K562 (cell line): ENCODE results near the gene USP7. TPM values are rescaled to one million over a fixed set of nuclear protein-coding genes. Genes with fewer than 3 reads are reported as not detected.

ENCODE experiments used
- ATAC-seq: fragments of 200-7000 bp; cut with Tn5 transposase; 3 replicates; pipeline ENCODE4 v1.9.1; 2020; ENCODE audit warnings: moderate library complexity
- BruUV-seq: library from RNA; stranded (reverse); fragments of 400-500 nt; replicated peaks from 2 replicates; lab custom pipeline; 2021; lab: Mats Ljungman, UMichigan
- CTCF ChIA-PET: fragments of 300-600 bp; formaldehyde crosslinking; extraction: SDS; loops from one replicate; lab custom pipeline; 2021; ENCODE audit warnings: low intra/inter-chr PET ratio; lab: Yijun Ruan, JAX
- POLR2A ChIA-PET: fragments of 300-600, 350-650 bp; sonication (Branson Sonifier 250); formaldehyde crosslinking; extraction: SDS; loops from one replicate; lab custom pipeline; 2021; ENCODE audit warnings: antibody characterized with exemption, inconsistent platforms; lab: Yijun Ruan, JAX
- DNase-seq, 4 experiments: peaks; one replicate each; pipeline versions ENCODE4 v3.0.0 to v3.0.0-alpha.2; 2011 to 2018; ENCODE audit warnings: low spot score in 3 of 4, mixed read lengths in 3 of 4; ENCODE audit errors: extremely low read depth in 1 of 4
- FAIRE-seq: peaks from 2 replicates; lab custom pipeline; 2011; peaks lifted over from hg19 to GRCh38; lab: Jason Lieb, UNC
- H2AFZ ChIP-seq: 2 replicates; pipeline ENCODE4 v1.6.0; 2011; ENCODE audit warnings: low read depth, low read length, control low read depth, inconsistent platforms
- H3K27ac ChIP-seq: fragments of 200-600 bp; 3 replicates; pipeline ENCODE4 v1.8.0; 2011; ENCODE audit warnings: low read depth, mild to moderate bottlenecking, control low read depth, inconsistent platforms, low read length, moderate library complexity, mixed read lengths; ENCODE audit errors: extremely low read depth
- H3K27me3 ChIP-seq, 2 experiments: fragments of 300-600 bp in 1 of 2; 2 replicates in 1 of 2; 3 replicates in 1 of 2; pipeline versions ENCODE4 v1.6.0 to v1.8.0; 2011; ENCODE audit warnings: inconsistent platforms in 2 of 2, low read length in 2 of 2, mild to moderate bottlenecking in 1 of 2, mixed read lengths in 1 of 2, moderate library complexity in 1 of 2; ENCODE audit not compliant: control insufficient read depth in 2 of 2, insufficient read depth in 2 of 2
- H3K36me3 ChIP-seq: fragments of 300-600 bp; 3 replicates; pipeline ENCODE4 v1.8.0; 2011; ENCODE audit warnings: mild to moderate bottlenecking, low read length, inconsistent platforms; ENCODE audit not compliant: control insufficient read depth, insufficient read depth
- H3K4me1 ChIP-seq, 2 experiments: fragments of 200-600 bp in 1 of 2; replicated peaks in 1 of 2; 2 replicates in 1 of 2; 3 replicates in 1 of 2; pipeline versions ENCODE4 v1.5.1 to v1.8.0; 2011; ENCODE audit warnings: inconsistent platforms in 2 of 2, low read length in 2 of 2, mild to moderate bottlenecking in 1 of 2, mixed read lengths in 1 of 2, moderate library complexity in 1 of 2; ENCODE audit not compliant: control insufficient read depth in 2 of 2, insufficient read depth in 2 of 2
- H3K4me2 ChIP-seq: 2 replicates; pipeline ENCODE4 v1.6.1; 2011; ENCODE audit warnings: low read length, control low read depth, inconsistent platforms, mixed read lengths; ENCODE audit not compliant: insufficient read depth
- H3K4me3 ChIP-seq: fragments of 200-600 bp; sonication (generic), shearing (Covaris generic); 2 replicates; pipeline ENCODE4 v1.5.1; 2016; ENCODE audit warnings: control low read depth, inconsistent platforms
- H3K79me2 ChIP-seq: fragments of 200-600 bp; 3 replicates; pipeline ENCODE4 v1.8.0; 2011; ENCODE audit warnings: low read length, inconsistent platforms; ENCODE audit not compliant: control insufficient read depth, insufficient read depth
- H3K9ac ChIP-seq, 2 experiments: 2 replicates each; pipeline versions ENCODE4 v1.6.0 to v1.6.1; 2011; ENCODE audit warnings: low read depth in 2 of 2, low read length in 2 of 2, control low read depth in 1 of 2, inconsistent platforms in 1 of 2, mild to moderate bottlenecking in 1 of 2, mixed read lengths in 1 of 2; ENCODE audit not compliant: insufficient read depth in 1 of 2
- H3K9me1 ChIP-seq: one replicate; pipeline ENCODE4 v1.6.0; 2011; ENCODE audit warnings: inconsistent platforms, mild to moderate bottlenecking, low read length, moderate library complexity; ENCODE audit not compliant: control insufficient read depth, insufficient read depth
- H3K9me3 ChIP-seq: replicated peaks from 2 replicates; pipeline ENCODE4 v1.5.1; 2011; ENCODE audit warnings: low read depth, low read length, inconsistent platforms; ENCODE audit not compliant: control insufficient read depth, insufficient read depth
- H4K20me1 ChIP-seq: replicated peaks from 2 replicates; pipeline ENCODE4 v1.6.1; 2011; ENCODE audit warnings: low read length, inconsistent platforms, mixed read lengths; ENCODE audit not compliant: control insufficient read depth, insufficient read depth
- DMBX1 ChIP-seq: fragments of 250-450 bp; sonication (Bioruptor Pico); IDR thresholded peaks from 2 replicates; pipeline ENCODE4 v1.8.0; 2022; ENCODE audit warnings: inconsistent platforms, mild to moderate bottlenecking, moderate library complexity, borderline replicate concordance
- E2F8 ChIP-seq: fragments of 450-650 bp; IDR thresholded peaks from 2 replicates; pipeline ENCODE4 v1.7.1; 2018; ENCODE audit warnings: mild to moderate bottlenecking, low read depth; ENCODE audit not compliant: partially characterized antibody
- ETS2 ChIP-seq: IDR thresholded peaks from 2 replicates; pipeline ENCODE4 v1.6.1; 2016; ENCODE audit warnings: borderline replicate concordance, missing genetic modification characterization, mild to moderate bottlenecking, moderate library complexity, missing compliant biosample characterization; ENCODE audit not compliant: poor library complexity, severe bottlenecking
- ETV1 ChIP-seq: fragments of 450-650 bp; conservative IDR thresholded peaks from 2 replicates; pipeline ENCODE4 v1.6.1; 2016; ENCODE audit warnings: missing genetic modification characterization, control low read depth, low read depth, missing compliant biosample characterization
- HOXB6 ChIP-seq: fragments of 250-450 bp; sonication (Bioruptor Pico); IDR thresholded peaks from 2 replicates; pipeline ENCODE4 v1.5.1; 2022; ENCODE audit warnings: mild to moderate bottlenecking, borderline replicate concordance
- JUND ChIP-seq, 2 experiments: IDR thresholded peaks; 2 replicates in 1 of 2; 3 replicates in 1 of 2; pipeline ENCODE4 v1.6.1; 2011; ENCODE audit warnings: borderline replicate concordance in 2 of 2, low read depth in 2 of 2, low read length in 2 of 2, improper control_type of control experiment in 1 of 2, missing biosample characterization in 1 of 2, missing genetic modification characterization in 1 of 2, missing genetic modification reagents in 1 of 2
- KHSRP ChIP-seq: fragments of 450-650 bp; IDR thresholded peaks from 2 replicates; pipeline ENCODE4 v1.6.1; 2017
- MBD1 ChIP-seq: fragments of 250-450 bp; sonication (Bioruptor Pico); IDR thresholded peaks from 2 replicates; pipeline ENCODE4 v1.8.0; 2022; ENCODE audit warnings: inconsistent platforms
- MITF ChIP-seq: IDR thresholded peaks from 2 replicates; pipeline ENCODE4 v1.6.1; 2014; ENCODE audit warnings: antibody characterized with exemption
- NONO ChIP-seq, 2 experiments: fragments of 200-400 bp in 1 of 2; fragments of 450-650 bp in 1 of 2; formaldehyde crosslinking in 1 of 2; IDR thresholded peaks; 2 replicates each; pipeline ENCODE4 v1.6.1; 2017; ENCODE audit warnings: low read depth in 2 of 2, mild to moderate bottlenecking in 2 of 2, moderate library complexity in 2 of 2, low read length in 1 of 2
- ZNF23 ChIP-seq: fragments of 250-450 bp; sonication (Bioruptor Pico); IDR thresholded peaks from 2 replicates; pipeline ENCODE4 v1.4.0; 2020; ENCODE audit warnings: mild to moderate bottlenecking
- ZNF324 ChIP-seq: fragments of 250-450 bp; sonication (Bioruptor Pico); IDR thresholded peaks from 2 replicates; pipeline ENCODE4 v1.4.0; 2020; ENCODE audit warnings: mild to moderate bottlenecking
- ZNF589 ChIP-seq: fragments of 200-800 bp; sonication (Bioruptor generic); IDR thresholded peaks from 2 replicates; pipeline ENCODE4 v1.6.1; 2016; ENCODE audit warnings: low read depth, missing genetic modification characterization, missing compliant biosample characterization
- WGBS: fragments of 100-300 bp; shearing (Covaris generic); methylation state at CpG from one replicate; pipeline ENCODE4 v1.1.6; 2016; ENCODE audit warnings: low coverage, mixed read lengths; ENCODE audit not compliant: insufficient coverage; ENCODE audit errors: missing lambda C conversion rate; 5-methylcytosine and 5-hydroxymethylcytosine counted together
- in situ Hi-C: fragments of 300-500 bp; cut with MboI; formaldehyde crosslinking; loops from 4 replicates; pipeline ENCODE4 v1.15.0; 2018; ENCODE audit warnings: inconsistent platforms, mixed read lengths
- intact Hi-C: fragments of 100-400 bp; cut with micrococcal nuclease; formaldehyde crosslinking; loops from 2 replicates; pipeline ENCODE4 v1.14.2; 2022
- polyA plus RNA-seq, 8 experiments: library from polyadenylated mRNA; depleted of rRNA in 4 of 8; stranded (reverse) in 5 of 8; unstranded in 3 of 8; fragments of >200 nt; fragmentation: Nextera tagmentation in 2 of 8; fragmentation: Illumina TruSeq in 1 of 8; extraction: Ambion mirVana in 2 of 8; extraction: Trizol in 1 of 8; gene quantifications; 2 replicates each; pipeline versions ENCODE4 v1.2.1 to v1.2.3, GENCODE V29; 2011 to 2014; ENCODE audit warnings: inconsistent platforms in 1 of 8, missing spikeins in 1 of 8
- total RNA-seq, 7 experiments: library from RNA; depleted of rRNA in 6 of 7; stranded (reverse); fragments of >200 nt in 6 of 7; fragmentation: Illumina TruSeq in 2 of 7; extraction: Trizol in 2 of 7; gene quantifications; 2 replicates each; pipeline versions ENCODE4 v1.2.1 to v1.2.3, GENCODE V29; 2011 to 2021; ENCODE audit warnings: low replicate concordance in 1 of 7

The USP7 gene
- total and polyA plus RNA-seq, 9 of the 15 experiments (the other 6 are each of a cell fraction or from before 2014, with no cell fraction given), result 17.1 to 145 (median 57.9) TPM

- Histone ChIP-seq H3K36me3 (no peaks in the 10 kb centered on the region), H2AFZ (no peak overlapping the region), H3K4me1 (peaks cover 2 to 11% of the 10 kb centered on the region in 2 experiments; a peak in 3 of 5 replicates), H3K9me1 (no peaks in the 10 kb centered on the region), H3K4me2 (no peak overlapping the region), H3K9me3 (peaks cover 8% of the 10 kb centered on the region), H3K27me3 (peaks cover 3 to 18% of the 10 kb centered on the region in 2 experiments; a peak in 4 of 5 replicates), H4K20me1 (no peaks in the 10 kb centered on the region), H3K9ac (no peak overlapping the region), H3K79me2 (no peaks in the 10 kb centered on the region), H3K27ac (no peak overlapping the region), H3K4me3 (no peak overlapping the region)
- FAIRE-seq (no peak), DNase-seq (no peak), ATAC-seq (no peak)
- in situ Hi-C loops, result loop anchor here (10.0 kb wide), 1 partner anchor 349 kb away; no protein-coding TSS in a partner anchor
- POLR2A ChIA-PET, result interaction anchor here (0.5 to 0.6 kb wide), 2 partner anchors 9 to 14 kb away, joined by 3 read pairs; no protein-coding TSS in a partner anchor
- CTCF ChIA-PET, result no interaction called here
- BruUV-seq, result no TSS peak
- intact Hi-C loops, result no loop called here
- WGBS, result 36% methylated on average over 7 of the region's 7 CpGs
- no peak for TF ChIP-seq ZNF324 (CRISPR knock-in tag)
- TF ChIP-seq MBD1, result no peak
- no peak for TF ChIP-seq DMBX1
- no peak for TF ChIP-seq MITF
- no peak for TF ChIP-seq ZNF23 (CRISPR knock-in tag)
- TF ChIP-seq HOXB6 (CRISPR knock-in tag), result no peak
- TF ChIP-seq KHSRP, result no peak
- no peak for TF ChIP-seq NONO (IDR thresholded peaks at IDR 0.05; ENCODE audit: low read depth in 2 of 2, low read length in 1 of 2)
- TF ChIP-seq ETS2 (tag), result no peak
- TF ChIP-seq ETV1, result no peak
- TF ChIP-seq JUND (IDR thresholded peaks at IDR 0.05; ENCODE audit: borderline replicate concordance, low read depth, low read length), result no peak
- TF ChIP-seq JUND (tag; IDR thresholded peaks at IDR 0.05; ENCODE audit: borderline replicate concordance, low read depth, low read length), result no peak
- no peak for TF ChIP-seq E2F8
- no peak for TF ChIP-seq ZNF589 (CRISPR knock-in tag)
Measured at GRCh38 chr16:9013508-9013864, 49.8 kb upstream of the USP7 start.
